ENCODE measurements around the gene CDT1.

Gene CDT1

DNA sequence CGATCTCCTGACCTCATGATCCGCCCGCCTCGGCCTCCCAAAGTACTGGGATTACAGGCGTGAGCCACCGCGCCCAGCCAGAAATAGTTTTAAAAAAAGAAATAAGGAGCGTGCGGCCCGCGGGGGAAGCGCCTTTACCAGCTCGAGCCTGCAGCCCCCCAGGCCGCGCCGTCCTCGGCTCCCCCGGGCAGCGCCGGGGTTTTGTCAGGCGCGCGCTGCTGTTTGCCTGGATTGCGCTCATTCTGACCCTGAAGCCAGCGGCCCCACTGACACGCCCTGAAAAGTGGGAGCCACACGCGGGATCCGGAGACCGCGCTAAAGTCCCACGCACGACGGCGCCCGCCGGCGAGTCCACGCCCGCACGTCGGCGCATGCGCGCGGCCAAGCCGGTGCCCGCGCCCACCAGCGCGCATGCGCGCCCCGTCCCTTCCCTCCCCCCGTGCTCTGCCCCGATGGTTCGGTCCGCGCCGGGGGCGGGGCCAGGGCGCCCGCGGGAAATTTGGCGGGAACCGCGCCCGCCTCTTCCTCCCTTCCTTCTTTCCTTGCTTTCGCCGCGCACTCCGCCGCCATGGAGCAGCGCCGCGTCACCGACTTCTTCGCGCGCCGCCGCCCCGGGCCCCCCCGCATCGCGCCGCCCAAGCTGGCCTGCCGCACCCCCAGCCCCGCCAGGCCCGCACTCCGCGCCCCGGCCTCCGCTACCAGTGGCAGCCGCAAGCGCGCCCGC, at the start of gene CDT1:
Gene CDT1 (plus strand): TSS at position 526 of the 724 bp plus-strand sequence. CDS start 43 bp downstream, at position 569.
- Histone ChIP-seq H3K27ac (peak within 1 kb of the TSS; percentile 53 to 94 (median 89); a peak in 21 of 22 replicates), H3K4me1 (peaks cover 42 to 92% (median 77%) of the 10 kb centered on the region in 10 experiments), H3K27me3 (no peaks in the 10 kb centered on the region), H4K20me1 (peaks cover 0 to 44% (median 42%) of the 10 kb centered on the region in 11 experiments; a peak in 18 of 22 replicates), H3K36me3 (peaks cover 9 to 42% (median 40%) of the 10 kb centered on the region in 11 experiments), H3K9ac (peak within 1 kb of the TSS; percentile 70 to 95 (median 88)), H3K4me2 (peak within 1 kb of the TSS; percentile 90 to 99 (median 98)), H3K4me3 (peak within 1 kb of the TSS; percentile 62 to 86 (median 78)), H3K9me3 (replicated peaks in 1 of 11) (peaks cover 0 to 13% (median 0%) of the 10 kb centered on the region in 11 experiments; a peak in 8 of 22 replicates)
- no peak for TF ChIP-seq Cebpa-rat (IDR thresholded peaks at IDR 0.05)

DNA sequence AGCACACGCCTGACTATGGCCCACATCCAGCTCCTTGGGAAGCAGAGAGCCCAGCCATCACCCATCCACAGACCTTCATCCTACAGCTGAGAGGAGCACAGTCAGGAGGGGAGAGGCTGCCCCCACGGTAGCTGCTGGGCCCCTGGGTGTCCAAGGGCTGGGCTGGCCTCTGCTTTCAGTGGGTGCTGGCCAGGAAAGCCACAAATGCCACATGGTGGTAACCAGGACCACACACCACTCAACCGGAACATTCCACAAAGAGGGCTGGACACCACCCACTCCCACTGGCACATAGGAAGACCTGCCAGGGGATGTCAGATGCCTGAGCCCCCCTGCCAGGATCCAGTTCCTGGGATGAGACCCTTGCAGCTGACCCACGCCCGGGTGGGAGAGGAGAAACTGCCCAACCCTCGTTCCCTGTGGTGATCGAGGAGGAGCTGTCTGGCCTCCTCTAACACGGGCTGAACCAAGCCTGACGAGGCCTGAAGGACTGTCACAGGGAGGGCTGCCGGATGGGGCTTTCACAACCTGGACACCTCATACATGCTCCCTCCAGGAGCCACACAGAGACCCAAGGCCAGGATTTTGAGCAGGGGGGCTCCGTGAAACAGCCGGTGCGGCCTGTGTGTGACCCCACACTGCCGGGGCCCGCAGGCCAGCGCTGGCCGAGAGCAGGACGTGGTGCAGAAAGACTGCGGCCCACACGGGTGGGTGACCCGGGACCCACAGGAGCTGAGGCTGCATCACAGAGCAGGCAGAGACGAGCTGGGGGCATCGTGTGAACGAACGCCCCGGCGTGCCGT, 49.3 kb upstream of the CDT1 start:
- Histone ChIP-seq H3K4me3 (no peak overlapping the region), H3K9ac (peak overlapping the region in 10 of 11 experiments; percentile 5 to 50 (median 39); a peak in 14 of 22 replicates), H3K4me2 (peak overlapping the region; percentile 16 to 65 (median 51); a peak in 21 of 22 replicates), H3K36me3 (peaks cover 4 to 58% (median 17%) of the 10 kb centered on the region in 11 experiments; a peak in 17 of 22 replicates), H3K27me3 (no peaks in the 10 kb centered on the region), H3K9me3 (replicated peaks in 1 of 11) (peaks cover 0 to 5% (median 0%) of the 10 kb centered on the region in 11 experiments; a peak in 2 of 22 replicates), H3K4me1 (peaks cover 36 to 89% (median 80%) of the 10 kb centered on the region in 10 experiments), H4K20me1 (peaks cover 87 to 97% (median 95%) of the 10 kb centered on the region in 11 experiments), H3K27ac (peak overlapping the region in 3 of 11 experiments; percentile 0 to 47 (median 17); a peak in 3 of 22 replicates)
- no peak for TF ChIP-seq Cebpa-rat (IDR thresholded peaks at IDR 0.05)

DNA sequence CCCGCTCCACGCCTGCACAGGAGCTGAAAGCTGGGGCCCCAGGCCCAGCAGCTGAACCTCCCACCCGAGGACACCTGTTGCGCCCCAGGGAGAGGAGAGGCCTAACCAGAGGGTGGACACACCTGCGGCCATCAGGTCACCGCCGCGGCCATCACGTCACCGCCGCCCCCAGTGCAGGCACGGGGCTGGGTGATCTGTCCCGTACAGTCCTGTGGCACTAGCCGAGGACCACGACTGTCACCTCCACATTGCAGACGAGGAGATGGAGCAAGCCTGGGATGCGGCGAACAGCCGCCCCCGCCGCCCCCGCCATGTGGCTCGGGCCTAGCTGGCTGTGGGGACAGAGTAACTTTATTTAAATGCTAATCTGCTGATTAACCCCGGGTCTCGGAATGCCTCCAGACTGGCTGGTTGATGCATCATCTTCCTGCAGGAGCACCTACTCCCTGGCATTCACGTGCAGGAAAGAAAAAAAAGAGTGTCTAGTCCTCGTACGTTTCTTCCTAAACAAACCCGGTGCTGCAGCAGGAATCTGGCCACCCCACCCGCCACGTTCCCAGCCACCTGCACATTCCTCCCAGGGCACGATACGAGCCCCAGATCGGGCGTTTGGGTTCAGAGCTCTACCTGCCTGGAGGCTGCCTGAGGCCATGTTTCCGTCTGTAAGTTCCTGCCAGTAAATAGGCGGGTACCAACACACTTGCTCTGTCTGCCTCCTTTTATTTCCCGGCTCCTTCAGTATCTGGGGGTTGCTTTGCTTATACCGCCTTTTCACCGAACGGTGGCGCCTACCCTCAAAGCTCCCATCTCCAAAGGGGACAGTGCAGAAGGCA, 48.5 kb upstream of the CDT1 start:
- Histone ChIP-seq H3K4me3 (no peak overlapping the region), H3K9me3 (replicated peaks in 1 of 11) (peaks cover 0 to 5% (median 0%) of the 10 kb centered on the region in 11 experiments; a peak in 2 of 22 replicates), H3K4me2 (peak overlapping the region; percentile 16 to 65 (median 51); a peak in 16 of 22 replicates), H3K27me3 (no peaks in the 10 kb centered on the region), H3K27ac (peak overlapping the region in 1 of 11 experiments; percentile 47; a peak in 1 of 22 replicates), H3K9ac (peak overlapping the region in 7 of 11 experiments; percentile 24 to 50 (median 39); a peak in 9 of 22 replicates), H4K20me1 (peaks cover 93 to 97% (median 96%) of the 10 kb centered on the region in 11 experiments), H3K36me3 (peaks cover 4 to 54% (median 17%) of the 10 kb centered on the region in 11 experiments; a peak in 17 of 22 replicates), H3K4me1 (peaks cover 44 to 95% (median 85%) of the 10 kb centered on the region in 10 experiments)
- TF ChIP-seq Cebpa-rat (IDR thresholded peaks at IDR 0.05): no peak

DNA sequence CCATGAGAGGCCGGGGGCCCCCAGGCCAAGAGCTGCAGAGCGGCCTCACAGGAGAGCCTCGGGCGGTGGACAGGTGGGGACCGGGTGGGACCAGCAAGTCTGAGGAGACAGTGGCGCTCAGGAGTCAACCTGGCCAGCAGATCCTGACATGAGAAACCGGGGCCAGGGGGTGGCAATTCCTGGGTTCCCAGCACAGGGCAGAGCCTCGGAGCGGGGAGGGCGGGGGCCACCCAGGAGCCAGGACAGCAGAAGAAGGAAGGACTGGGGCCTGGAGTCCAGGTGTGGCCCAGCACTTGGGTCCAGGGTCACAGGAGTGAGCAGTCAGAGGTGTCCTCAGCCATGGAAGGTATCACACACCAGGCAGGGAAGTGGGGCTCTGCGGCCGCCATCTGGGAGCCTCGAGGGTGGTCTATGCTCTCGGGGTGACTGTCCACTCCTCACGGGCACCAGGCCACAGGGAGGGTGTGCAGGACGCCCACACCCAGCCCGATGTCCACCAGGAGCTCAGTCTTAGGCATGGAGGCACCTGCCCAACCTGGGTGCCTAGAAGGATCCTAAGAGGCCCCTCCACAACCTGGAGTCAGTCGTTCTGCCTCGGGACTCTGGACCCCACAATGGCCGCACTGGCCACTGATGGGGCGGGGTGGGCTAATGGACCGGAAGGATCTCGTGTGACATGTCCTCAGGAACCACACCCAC, 47.7 kb upstream of the CDT1 start:
- H3K9me3 ChIP-seq (replicated peaks in 1 of 11): peaks cover 0 to 5% (median 0%) of the 10 kb centered on the region in 11 experiments; a peak in 2 of 22 replicates
- H3K4me2 ChIP-seq: peak overlapping the region in 2 of 11 experiments; percentile 65 to 74; a peak in 2 of 22 replicates
- peak overlapping the region in 1 of 11 experiments; percentile 33; a peak in 1 of 22 replicates for H3K9ac ChIP-seq
- peaks cover 4 to 54% (median 16%) of the 10 kb centered on the region in 11 experiments; a peak in 18 of 22 replicates for H3K36me3 ChIP-seq
- H4K20me1 ChIP-seq: peaks cover 93 to 97% (median 96%) of the 10 kb centered on the region in 11 experiments
- H3K4me3 ChIP-seq: no peak overlapping the region
- TF ChIP-seq Cebpa-rat (IDR thresholded peaks at IDR 0.05): no peak
- 0 out of 22 replicates have a peak overlapping the region, but pooled peaks of 1 of the 11 experiments have one; percentile 6 for H3K27ac ChIP-seq
- peaks cover 52 to 95% (median 90%) of the 10 kb centered on the region in 10 experiments for H3K4me1 ChIP-seq
- no peaks in the 10 kb centered on the region for H3K27me3 ChIP-seq

DNA sequence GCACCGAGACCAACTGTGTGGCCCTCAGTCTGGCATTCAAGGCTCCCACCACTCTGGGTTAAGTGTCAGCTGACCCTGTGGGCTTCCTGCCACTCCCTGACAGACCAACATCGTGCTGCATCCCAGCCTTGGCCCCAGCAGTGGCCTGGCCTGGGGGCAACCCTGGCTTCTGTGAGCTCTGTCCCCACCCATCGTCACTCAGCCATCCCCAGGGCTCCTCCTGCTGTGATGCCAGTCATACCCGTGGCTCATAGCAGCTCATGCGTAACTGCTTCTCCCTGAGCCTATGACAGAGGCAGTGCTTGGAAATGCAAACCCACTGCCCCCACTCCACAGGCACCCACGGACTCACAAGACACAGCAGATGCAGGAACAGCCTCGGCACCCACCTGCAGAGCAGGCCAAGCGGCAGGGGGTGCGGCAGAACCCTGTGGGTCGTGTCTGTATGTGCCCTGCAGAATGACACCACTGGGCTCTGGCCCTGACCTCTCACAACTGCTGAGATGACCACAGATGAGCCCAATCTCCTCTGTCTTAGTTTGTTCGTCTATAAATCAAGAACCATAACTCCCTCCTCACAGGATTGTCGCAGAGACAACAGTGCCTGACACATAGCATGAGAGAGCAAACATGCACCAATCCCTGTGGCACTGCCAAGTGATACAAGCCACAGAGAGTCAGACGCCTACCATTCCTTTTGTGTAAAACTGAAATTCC, 45.2 kb upstream of the CDT1 start:
- peaks cover 0 to 5% (median 0%) of the 10 kb centered on the region in 11 experiments; a peak in 2 of 22 replicates for H3K9me3 ChIP-seq (replicated peaks in 1 of 11)
- H3K4me3 ChIP-seq: no peak overlapping the region
- H3K27me3 ChIP-seq: no peaks in the 10 kb centered on the region
- peak overlapping the region in 6 of 11 experiments; percentile 10 to 40 (median 19); a peak in 7 of 22 replicates for H3K9ac ChIP-seq
- H4K20me1 ChIP-seq: peaks cover 95 to 100% (median 99%) of the 10 kb centered on the region in 11 experiments
- peak overlapping the region in 4 of 11 experiments; percentile 7 to 45 (median 23); a peak in 3 of 22 replicates for H3K27ac ChIP-seq
- H3K36me3 ChIP-seq: peaks cover 0 to 59% (median 12%) of the 10 kb centered on the region in 11 experiments; a peak in 16 of 22 replicates
- no peak for TF ChIP-seq Cebpa-rat (IDR thresholded peaks at IDR 0.05)
- H3K4me2 ChIP-seq: peak overlapping the region; percentile 43 to 81 (median 67)
- H3K4me1 ChIP-seq: peaks cover 72 to 98% (median 88%) of the 10 kb centered on the region in 10 experiments

DNA sequence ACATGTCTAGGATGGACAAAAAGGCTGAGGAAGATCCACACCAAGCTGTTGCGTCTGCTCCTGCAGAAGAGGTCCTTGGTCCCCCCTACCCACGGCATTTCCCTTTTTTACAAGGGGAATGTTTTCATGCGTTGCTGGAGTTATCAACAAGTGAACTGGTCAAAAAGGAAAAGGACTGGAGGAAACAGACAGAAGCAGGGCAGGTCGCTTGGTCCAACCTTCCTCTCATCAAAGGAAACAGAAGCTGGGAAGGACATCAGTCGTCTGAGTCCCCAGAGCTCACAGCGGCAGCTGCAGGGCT, 44.7 kb upstream of the CDT1 start:
- no peak for TF ChIP-seq Cebpa-rat (IDR thresholded peaks at IDR 0.05)
- Histone ChIP-seq H3K27me3 (no peaks in the 10 kb centered on the region), H3K36me3 (peaks cover 2 to 64% (median 17%) of the 10 kb centered on the region in 11 experiments; a peak in 19 of 22 replicates), H3K4me2 (peak overlapping the region; percentile 43 to 81 (median 67)), H4K20me1 (peaks cover 95 to 100% (median 99%) of the 10 kb centered on the region in 11 experiments), H3K4me3 (no peak overlapping the region), H3K9ac (peak overlapping the region in 2 of 11 experiments; percentile 21 to 24; a peak in 1 of 22 replicates), H3K4me1 (peaks cover 69 to 98% (median 88%) of the 10 kb centered on the region in 10 experiments), H3K9me3 (replicated peaks in 1 of 11) (peaks cover 0 to 5% (median 0%) of the 10 kb centered on the region in 11 experiments; a peak in 2 of 22 replicates), H3K27ac (peak overlapping the region in 4 of 11 experiments; percentile 5 to 45 (median 33); a peak in 3 of 22 replicates)

Measured in BLaER1 treated with 17β-estradiol and CSF1 and Interleukin-3, amounts not matched to agents 10 nM and 100 nM (cell line).